ENCODE data around the gene LMF1. TPM values are rescaled to one million over a fixed set of nuclear protein-coding genes. Genes with fewer than 3 reads are reported as not detected.

LMF1 gene
- total RNA-seq, 1 donor from 2014 or later, result 26.0 TPM

- no peak overlapping the region for H3K4me3 ChIP-seq
These were observed 27.4 kb upstream of the LMF1 start for GRCh38 chr16:998211-998610.

GRCh38 chr16:997440-998051 is 26.8 kb upstream of the LMF1 start:
- TF ChIP-seq POLR2AphosphoS5 (IDR thresholded peaks at IDR 0.05; ENCODE audit: insufficient read depth in 1 of 2, low read depth in 1 of 2) (peak in 1 of 2 donors; percentile 18), POLR2A (IDR thresholded peaks at IDR 0.05) (no peak)
- no peaks in the 10 kb centered on the region for H3K27me3 ChIP-seq
- H3K4me1 ChIP-seq, result peaks cover 10% of the 10 kb centered on the region
- peaks cover 6% of the 10 kb centered on the region for H3K9me3 ChIP-seq
- H3K27ac ChIP-seq, result no peak overlapping the region
- intact Hi-C loops (cut with DNase I), result no loop called here
- H3K36me3 ChIP-seq, result no peaks in the 10 kb centered on the region
- no peak for DNase-seq (ENCODE audit: extremely low spot score in 2 of 2)
- H3K4me3 ChIP-seq, result peak overlapping the region in 1 of 2 donors; percentile 10

More at GRCh38 chr16:998211-998610, 27.4 kb upstream of the LMF1 start:
- peaks cover 15% of the 10 kb centered on the region for H3K4me1 ChIP-seq
- H3K9me3 ChIP-seq, result peaks cover 6% of the 10 kb centered on the region
- TF ChIP-seq, protein P1, sequence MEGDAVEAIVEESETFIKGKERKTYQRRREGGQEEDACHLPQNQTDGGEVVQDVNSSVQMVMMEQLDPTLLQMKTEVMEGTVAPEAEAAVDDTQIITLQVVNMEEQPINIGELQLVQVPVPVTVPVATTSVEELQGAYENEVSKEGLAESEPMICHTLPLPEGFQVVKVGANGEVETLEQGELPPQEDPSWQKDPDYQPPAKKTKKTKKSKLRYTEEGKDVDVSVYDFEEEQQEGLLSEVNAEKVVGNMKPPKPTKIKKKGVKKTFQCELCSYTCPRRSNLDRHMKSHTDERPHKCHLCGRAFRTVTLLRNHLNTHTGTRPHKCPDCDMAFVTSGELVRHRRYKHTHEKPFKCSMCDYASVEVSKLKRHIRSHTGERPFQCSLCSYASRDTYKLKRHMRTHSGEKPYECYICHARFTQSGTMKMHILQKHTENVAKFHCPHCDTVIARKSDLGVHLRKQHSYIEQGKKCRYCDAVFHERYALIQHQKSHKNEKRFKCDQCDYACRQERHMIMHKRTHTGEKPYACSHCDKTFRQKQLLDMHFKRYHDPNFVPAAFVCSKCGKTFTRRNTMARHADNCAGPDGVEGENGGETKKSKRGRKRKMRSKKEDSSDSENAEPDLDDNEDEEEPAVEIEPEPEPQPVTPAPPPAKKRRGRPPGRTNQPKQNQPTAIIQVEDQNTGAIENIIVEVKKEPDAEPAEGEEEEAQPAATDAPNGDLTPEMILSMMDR (IDR thresholded peaks at IDR 0.05), result no peak
- no peak for TF ChIP-seq POLR2A (IDR thresholded peaks at IDR 0.05)
- TF ChIP-seq POLR2AphosphoS5 (IDR thresholded peaks at IDR 0.05; ENCODE audit: insufficient read depth in 1 of 2, low read depth in 1 of 2), result no peak
- intact Hi-C loops (cut with DNase I), result no loop called here
- H3K27me3 ChIP-seq, result no peaks in the 10 kb centered on the region
- no peak for DNase-seq (ENCODE audit: extremely low spot score in 2 of 2)
- no peaks in the 10 kb centered on the region for H3K36me3 ChIP-seq
- H3K27ac ChIP-seq, result no peak overlapping the region

DNA sequence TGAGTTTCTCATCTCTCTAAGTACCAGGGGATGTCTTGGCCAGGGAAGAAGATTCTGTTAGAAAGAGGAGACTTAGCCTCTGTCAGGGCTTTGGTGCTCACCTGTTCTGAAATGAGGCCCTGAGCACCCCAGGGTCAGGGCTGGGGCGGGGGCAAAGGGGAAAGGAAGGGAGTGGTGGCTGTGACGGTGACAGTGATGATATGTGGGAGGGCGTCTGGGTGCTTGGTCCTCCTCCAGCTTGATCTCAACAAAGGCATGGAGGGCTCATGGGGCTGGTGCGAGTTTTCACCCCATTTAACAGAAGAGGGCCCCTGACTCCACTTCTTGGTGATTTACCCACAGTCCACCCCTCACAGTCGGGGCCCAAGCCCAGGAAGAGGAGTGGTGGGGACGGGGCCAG is 25.9 kb upstream of the LMF1 start:
- no peaks in the 10 kb centered on the region for H3K27me3 ChIP-seq
- peaks cover 6% of the 10 kb centered on the region for H3K9me3 ChIP-seq
- TF ChIP-seq POLR2A (IDR thresholded peaks at IDR 0.05), result no peak
- no peak for TF ChIP-seq POLR2AphosphoS5 (IDR thresholded peaks at IDR 0.05; ENCODE audit: insufficient read depth in 1 of 2, low read depth in 1 of 2)
- TF ChIP-seq, protein P1 (IDR thresholded peaks at IDR 0.05), result no peak
- no peaks in the 10 kb centered on the region for H3K36me3 ChIP-seq
- no peak for DNase-seq (ENCODE audit: extremely low spot score in 2 of 2)
- peaks cover 10% of the 10 kb centered on the region for H3K4me1 ChIP-seq
- no peak overlapping the region for H3K27ac ChIP-seq
- H3K4me3 ChIP-seq, result no peak overlapping the region
- intact Hi-C loops (cut with DNase I), result no loop called here

- Histone ChIP-seq H3K4me3 (no peak overlapping the region), H3K27me3 (no peaks in the 10 kb centered on the region), H3K27ac (no peak overlapping the region), H3K36me3 (no peaks in the 10 kb centered on the region), H3K4me1 (peaks cover 10% of the 10 kb centered on the region), H3K9me3 (peaks cover 6% of the 10 kb centered on the region)
- intact Hi-C loops (cut with DNase I), result no loop called here
- DNase-seq (ENCODE audit: extremely low spot score in 2 of 2), result no peak
- TF ChIP-seq POLR2A (IDR thresholded peaks at IDR 0.05), result no peak
- TF ChIP-seq, protein P1 (IDR thresholded peaks at IDR 0.05), result no peak
- no peak for TF ChIP-seq POLR2AphosphoS5 (IDR thresholded peaks at IDR 0.05; ENCODE audit: insufficient read depth in 1 of 2, low read depth in 1 of 2)
These were observed 25.0 kb upstream of the LMF1 start for GRCh38 chr16:995783-996182.

DNA sequence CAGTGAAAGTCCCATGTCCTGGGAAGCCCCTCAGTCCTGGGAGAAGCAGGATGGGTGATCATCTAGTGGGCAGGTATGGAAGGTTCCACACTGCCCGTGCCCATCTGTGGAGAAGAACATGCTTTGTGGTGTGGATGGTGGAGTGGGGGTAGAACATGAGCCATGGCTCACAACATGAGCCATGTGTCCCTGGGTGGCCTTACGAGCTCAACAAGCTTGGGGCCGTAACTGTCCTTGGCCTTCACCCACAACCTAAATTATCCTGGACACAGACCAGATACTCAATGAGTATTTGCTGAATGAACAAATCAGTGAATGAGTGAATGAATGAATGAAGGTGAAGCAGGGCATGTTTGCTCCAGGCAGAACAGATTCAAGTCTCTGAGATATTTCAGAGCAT is 24.3 kb upstream of the LMF1 start:
- H3K9me3 ChIP-seq, result peaks cover 6% of the 10 kb centered on the region
- no peak for DNase-seq (ENCODE audit: extremely low spot score in 2 of 2)
- no peak overlapping the region for H3K27ac ChIP-seq
- TF ChIP-seq, protein P1 (IDR thresholded peaks at IDR 0.05), result no peak
- TF ChIP-seq POLR2A (IDR thresholded peaks at IDR 0.05), result no peak
- TF ChIP-seq POLR2AphosphoS5 (IDR thresholded peaks at IDR 0.05; ENCODE audit: insufficient read depth in 1 of 2, low read depth in 1 of 2), result no peak
- H3K36me3 ChIP-seq, result no peaks in the 10 kb centered on the region
- intact Hi-C loops (cut with DNase I), result no loop called here
- H3K4me3 ChIP-seq, result no peak overlapping the region
- peaks cover 10% of the 10 kb centered on the region for H3K4me1 ChIP-seq
- H3K27me3 ChIP-seq, result no peaks in the 10 kb centered on the region

Data from vagina (tissue), 2 donors.